DND-41 (cell line): ENCODE measurements around the gene NOTCH2.

Experiments used
- CTCF ChIP-seq: IDR thresholded peaks from 2 replicates; pipeline ENCODE4 v1.5.1; 2012; ENCODE audit warnings: borderline replicate concordance, low read length, moderate library complexity, mild to moderate bottlenecking; ENCODE audit not compliant: poor library complexity, severe bottlenecking; ENCODE audit errors: extremely low read depth
- EZH2 ChIP-seq: IDR thresholded peaks from 3 replicates; pipeline ENCODE4 v1.6.1; 2012; ENCODE audit warnings: borderline replicate concordance, low read depth, mild to moderate bottlenecking, moderate library complexity, low read length, inconsistent platforms; ENCODE audit not compliant: severe bottlenecking

GRCh38 chr1:119962296-119962968 lies 107.0 kb downstream of the NOTCH2 start:
- no peak for TF ChIP-seq CTCF
- no peak for TF ChIP-seq EZH2
